Thymus (tissue), 11 donors: ENCODE measurements around the gene KPNA1. TPM values are rescaled to one million over a fixed set of nuclear protein-coding genes. Genes with fewer than 3 reads are reported as not detected.

Source experiments
- DNase-seq, 9 donors: peaks; one replicate each; pipeline ENCODE4 v3.0.0-alpha.2; 2013; ENCODE audit warnings: low spot score in 9 of 9, low read depth in 6 of 9, missing footprints in 1 of 9
- H3K27ac ChIP-seq, 2 donors: one replicate each; pipeline ENCODE4 v1.5.1; 2013; ENCODE audit warnings: control low read depth in 1 of 2, low read depth in 1 of 2, low read length in 1 of 2, mild to moderate bottlenecking in 1 of 2, moderate library complexity in 1 of 2
- H3K27me3 ChIP-seq, 2 donors: one replicate each; pipeline ENCODE4 v1.5.1; 2013; ENCODE audit warnings: low read length in 1 of 2; ENCODE audit not compliant: control insufficient read depth in 2 of 2, insufficient read depth in 1 of 2
- H3K36me3 ChIP-seq, 2 donors: one replicate each; pipeline ENCODE4 v1.5.1; 2013; ENCODE audit warnings: low read length in 1 of 2, mild to moderate bottlenecking in 1 of 2, moderate library complexity in 1 of 2; ENCODE audit not compliant: control insufficient read depth in 2 of 2, insufficient read depth in 2 of 2
- H3K4me1 ChIP-seq, 2 donors: one replicate each; pipeline ENCODE4 v1.5.1; 2013; ENCODE audit warnings: low read length in 2 of 2; ENCODE audit not compliant: control insufficient read depth in 2 of 2, insufficient read depth in 2 of 2
- H3K4me3 ChIP-seq, 2 donors: one replicate each; pipeline ENCODE4 v1.5.1; 2013; ENCODE audit warnings: low read length in 2 of 2, control low read depth in 1 of 2, mild to moderate bottlenecking in 1 of 2
- H3K9me3 ChIP-seq, 2 donors: one replicate each; pipeline ENCODE4 v1.5.1; 2013; ENCODE audit warnings: low read length in 1 of 2, mild to moderate bottlenecking in 1 of 2; ENCODE audit not compliant: control insufficient read depth in 2 of 2, insufficient read depth in 1 of 2
- WGBS: extraction: QIAGEN DNeasy Blood & Tissue Kit; methylation state at CpG from one replicate; pipeline ENCODE4 v1.1.7; 2013; 5-methylcytosine and 5-hydroxymethylcytosine counted together
- polyA plus RNA-seq: library from polyadenylated mRNA; stranded (reverse); fragments of 200-250 nt; gene quantifications from one replicate; pipeline ENCODE4 v1.2.3, GENCODE V29; 2013
- total RNA-seq: library from RNA; stranded (reverse); fragments of 120-200 nt; gene quantifications from one replicate; pipeline ENCODE4 v1.2.4, GENCODE V29; 2013
- donor health status: healthy.

The KPNA1 gene
- total and polyA plus RNA-seq, 2 donors = 14.2 to 19.8 TPM

DNA sequence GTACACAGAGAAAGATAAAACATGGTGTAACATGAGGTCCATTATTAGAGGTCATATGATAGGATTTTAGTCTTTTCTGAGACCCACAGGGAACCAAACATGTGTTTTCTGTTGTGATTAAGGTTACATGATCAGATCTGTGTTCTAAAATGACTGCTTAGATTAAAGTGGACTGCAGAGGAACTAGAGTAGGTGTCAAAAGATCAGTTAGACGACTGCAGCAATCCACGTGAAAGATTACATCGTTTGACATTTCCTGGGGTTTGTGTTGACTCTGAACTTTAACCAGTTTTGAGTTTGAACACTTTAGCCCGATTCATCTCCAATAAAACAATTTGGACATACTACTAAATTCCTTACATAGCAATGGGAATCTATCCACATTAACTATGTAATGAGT lies 136.8 kb downstream of the KPNA1 start:
- H3K36me3 ChIP-seq = peaks cover 0 to 2% of the 10 kb centered on the region in 2 donors
- no peak overlapping the region for H3K4me3 ChIP-seq
- H3K4me1 ChIP-seq = peaks cover 2 to 3% of the 10 kb centered on the region in 2 donors
- no peak for DNase-seq
- H3K27ac ChIP-seq = no peak overlapping the region
- 94% methylated on average over 4 of the region's 4 CpGs for WGBS
- H3K9me3 ChIP-seq = no peaks in the 10 kb centered on the region
- H3K27me3 ChIP-seq = no peaks in the 10 kb centered on the region

DNA sequence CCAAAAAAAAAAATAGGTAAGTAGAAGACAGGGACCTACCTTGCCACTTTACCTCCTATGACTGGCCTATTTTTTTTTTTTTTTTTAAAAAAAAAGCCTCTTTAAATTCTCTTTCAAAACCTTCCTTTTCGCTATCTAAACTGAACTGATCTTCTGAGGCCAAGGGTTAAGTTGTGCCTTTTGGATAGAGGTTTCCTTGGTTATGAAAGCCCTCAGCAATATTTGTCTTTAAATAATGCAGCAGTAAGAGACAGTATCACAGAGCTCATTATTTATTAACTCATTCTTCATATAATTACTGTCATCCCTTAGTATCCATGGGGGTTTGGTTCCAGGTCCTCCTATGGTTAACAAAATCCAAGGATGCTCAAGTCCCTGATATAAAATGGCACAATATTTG lies 140.7 kb downstream of the KPNA1 start:
- no peak overlapping the region for H3K4me3 ChIP-seq
- no peak for DNase-seq
- no peaks in the 10 kb centered on the region for H3K9me3 ChIP-seq
- no peaks in the 10 kb centered on the region for H3K27me3 ChIP-seq
- no peak overlapping the region for H3K27ac ChIP-seq
- no peaks in the 10 kb centered on the region for H3K4me1 ChIP-seq
- peaks cover 3 to 4% of the 10 kb centered on the region in 2 donors for H3K36me3 ChIP-seq
- 98% methylated on average over 1 of the region's 1 CpG for WGBS

Other genes with a start within 250 kb of the KPNA1 start
- gene CSTA, start 189.7 kb downstream of the KPNA1 start, total RNA-seq = 48.2 TPM
- 292 TPM for gene CSTA, start 189.7 kb downstream of the KPNA1 start, polyA plus RNA-seq
- gene MIX23, start 131.7 kb downstream of the KPNA1 start, total RNA-seq = 40.1 TPM
- gene MIX23, start 131.7 kb downstream of the KPNA1 start, polyA plus RNA-seq = 33.8 TPM
- gene FAM162A, start 130.8 kb downstream of the KPNA1 start, total RNA-seq = 45.0 TPM
- 69.5 TPM for gene FAM162A, start 130.8 kb downstream of the KPNA1 start, polyA plus RNA-seq
- 9.2 TPM for gene WDR5B, start 98.9 kb downstream of the KPNA1 start, total RNA-seq
- 10.0 TPM for gene WDR5B, start 98.9 kb downstream of the KPNA1 start, polyA plus RNA-seq
- 48.8 TPM for gene PARP9, start 49.4 kb upstream of the KPNA1 start, total RNA-seq
- gene PARP9, start 49.4 kb upstream of the KPNA1 start, polyA plus RNA-seq = 56.9 TPM
- 19.6 TPM for gene DTX3L, start 49.4 kb upstream of the KPNA1 start, total RNA-seq
- gene DTX3L, start 49.4 kb upstream of the KPNA1 start, polyA plus RNA-seq = 23.0 TPM
- 6.8 TPM for gene PARP15, start 62.7 kb upstream of the KPNA1 start, total RNA-seq
- gene PARP15, start 62.7 kb upstream of the KPNA1 start, polyA plus RNA-seq = 15.7 TPM
- 57.7 TPM for gene PARP14, start 165.9 kb upstream of the KPNA1 start, total RNA-seq
- 18.9 TPM for gene PARP14, start 165.9 kb upstream of the KPNA1 start, polyA plus RNA-seq